Measurements from ENCODE around the gene PDHX. TPM values are rescaled to one million over a fixed set of nuclear protein-coding genes. Genes with fewer than 3 reads are reported as not detected.
A peak's percentile ranks its signal among the peaks of the same experiment; 100 is the strongest.

Gene PDHX
- total and polyA plus RNA-seq, 10 of the 15 experiments (the other 5 are each of a cell fraction or from before 2014, with no cell fraction given) = 14.5 to 41.9 (median 28.0) TPM

- TF ChIP-seq GABPA (IDR thresholded peaks at IDR 0.05; ENCODE audit: low read depth) (no peak), STAT3 (IDR thresholded peaks at IDR 0.05; ENCODE audit: low read depth, low read length) (no peak)
Measured at GRCh38 chr11:34887260-34887659, 29.2 kb upstream of the PDHX start (continued).

- no peaks in the 10 kb centered on the region for H3K79me2 ChIP-seq (ENCODE audit: control insufficient read depth, insufficient read depth, low read length)
- H3K36me3 ChIP-seq (ENCODE audit: control insufficient read depth in 2 of 2, insufficient read depth in 2 of 2, low read length in 1 of 2) = peaks cover 0 to 3% of the 10 kb centered on the region in 2 experiments; a peak in 1 of 4 replicates
- in situ Hi-C loops (cut with MboI) (loop anchor here (5.0 kb wide), 1 partner anchor 303 kb away; no protein-coding TSS in a partner anchor), intact Hi-C loops (cut with micrococcal nuclease; ENCODE audit: unreplicated experiment) (loop anchor here (5.0 kb wide), 1 partner anchor 523 kb away; no protein-coding TSS in a partner anchor)
- no peak overlapping the region for H2AFZ ChIP-seq (ENCODE audit: control insufficient read depth, low read depth, low read length)
- no peak overlapping the region for H3K27ac ChIP-seq (ENCODE audit: control insufficient read depth, insufficient read depth)
- ChIA-PET CTCF (interaction anchor here (0.8 to 4.6 kb wide), 7 partner anchors 8 to 416 kb away, joined by 3 to 41 read pairs (median 4); partner anchors contain the start of gene ELF5), SMC1A (ENCODE audit: uncharacterized antibody, unreplicated experiment) (interaction anchor here (1.2 to 2.4 kb wide), 2 partner anchors 304 to 324 kb away, joined by 5 to 17 read pairs; no protein-coding TSS in a partner anchor), POLR2A (no interaction called here), RAD21 (ENCODE audit: unreplicated experiment) (interaction anchor here (2.0 kb wide), 1 partner anchor 304 kb away, joined by 10 read pairs; no protein-coding TSS in a partner anchor)
- no TSS peak for BruUV-seq (replicated peaks)
- no peak overlapping the region for H3K4me2 ChIP-seq (ENCODE audit: control insufficient read depth, insufficient read depth)
- DNase-seq (ENCODE audit: low read depth, low spot score) (no peak), FAIRE-seq (no peak), ATAC-seq (no peak)
- WGBS (ENCODE audit: insufficient coverage, insufficient replicate concordance, low lambda C conversion rate, missing lambda C conversion rate) = 50% methylated on average over 2 of the region's 2 CpGs
- no peaks in the 10 kb centered on the region for H3K27me3 ChIP-seq (replicated peaks in 1 of 2; ENCODE audit: control insufficient read depth in 2 of 2, insufficient read depth in 2 of 2, low read length in 1 of 2)
- H3K4me1 ChIP-seq (ENCODE audit: control insufficient read depth, insufficient read depth, low read length) = no peaks in the 10 kb centered on the region
- no peak overlapping the region for H3K4me3 ChIP-seq
- no peaks in the 10 kb centered on the region for H4K20me1 ChIP-seq (ENCODE audit: control insufficient read depth, insufficient read depth)
- H3K9ac ChIP-seq (ENCODE audit: control insufficient read depth, insufficient read depth, low read length) = no peak overlapping the region
- no peaks in the 10 kb centered on the region for H3K9me3 ChIP-seq (replicated peaks; ENCODE audit: control insufficient read depth, insufficient read depth, low read length)
- no peak for TF ChIP-seq PRDM15 (CRISPR knock-in tag; IDR thresholded peaks at IDR 0.05)
- no peak for TF ChIP-seq ELK1 (IDR thresholded peaks at IDR 0.05; ENCODE audit: low read depth, low read length)
- TF ChIP-seq POLR2AphosphoS5 (IDR thresholded peaks at IDR 0.05; ENCODE audit: low read length) = no peak
- peak in 1 of 3 experiments; percentile 17; a peak in 2 of 6 replicates for TF ChIP-seq CTCF (IDR thresholded peaks at IDR 0.05 in 2 of 3, conservative IDR thresholded peaks at IDR 0.05 in 1 of 3; ENCODE audit: control insufficient read depth in 2 of 3, extremely low read depth in 1 of 3, insufficient read depth in 1 of 3, low read depth in 3 of 3, low read length in 3 of 3)
- TF ChIP-seq RAD21 (IDR thresholded peaks at IDR 0.05; ENCODE audit: insufficient read depth, low read depth, low read length) = peak; percentile 12; the same call in 1 of the 2 replicates
- TF ChIP-seq ZBTB40 (IDR thresholded peaks at IDR 0.05; ENCODE audit: borderline replicate concordance) = no peak
Measured at GRCh38 chr11:34890089-34890488, 26.3 kb upstream of the PDHX start.

Measured in GM12878 (cell line).